Pancreas (tissue), 10 donors: ENCODE measurements around the gene CCDC158. TPM values are rescaled to one million over a fixed set of nuclear protein-coding genes. Genes with fewer than 3 reads are reported as not detected.

ENCODE experiments used
- ATAC-seq, 4 donors: fragments of 200-7000 bp; cut with Tn5 transposase; one replicate each; pipeline versions ENCODE4 v1.8.0 to v1.9.1; 2020; ENCODE audit warnings: mild to moderate bottlenecking in 4 of 4, moderate library complexity in 4 of 4
- DNase-seq, 6 donors: peaks; one replicate each; pipeline ENCODE4 v3.0.0-alpha.2; 2020
- FAIRE-seq: peaks from 2 replicates; lab custom pipeline; 2012; peaks lifted over from hg19 to GRCh38; lab: Jason Lieb, UNC
- H3K27ac ChIP-seq, 4 donors: fragments of 200-600 bp; sonication (generic); 1 replicate in 3 of 4; 2 replicates in 1 of 4; pipeline versions ENCODE4 v1.5.0 to v1.8.0; 2020
- H3K27me3 ChIP-seq, 4 donors: fragments of 200-600 bp; one replicate each; pipeline ENCODE4 v1.8.0; 2021
- H3K36me3 ChIP-seq, 3 donors: fragments of 200-600 bp; sonication (generic) in 1 of 3; one replicate each; pipeline versions ENCODE4 v1.5.0 to v1.8.0; 2020 to 2021
- H3K4me1 ChIP-seq, 3 donors: fragments of 200-600 bp; one replicate each; pipeline ENCODE4 v1.8.0; 2021
- H3K4me3 ChIP-seq, 4 donors: fragments of 200-600 bp; sonication (generic) in 2 of 4; one replicate each; pipeline versions ENCODE4 v1.5.0 to v1.8.0; 2020 to 2021
- H3K9me3 ChIP-seq, 4 donors: fragments of 200-600 bp; one replicate each; pipeline ENCODE4 v1.8.0; 2021
- CTCF ChIP-seq, 4 donors: fragments of 200-600 bp; sonication (generic) in 3 of 4; IDR thresholded peaks; one replicate each; pipeline versions ENCODE4 v1.5.0 to v1.8.0; 2021; ENCODE audit warnings: antibody characterized with exemption in 4 of 4
- WGBS, 2 donors: extraction: QIAGEN DNeasy Blood & Tissue Kit; methylation state at CpG; one replicate each; pipeline ENCODE4 v1.1.7; 2013; 5-methylcytosine and 5-hydroxymethylcytosine counted together
- intact Hi-C, 3 donors: fragments of 100-400 bp; cut with DNase I; formaldehyde crosslinking; loops; one replicate each; pipeline versions ENCODE4 v1.11.1 to v1.14.2; 2022
- polyA plus RNA-seq, 2 donors: library from polyadenylated mRNA; stranded (reverse); fragments of 200-250 nt; gene quantifications; one replicate each; pipeline ENCODE4 v1.2.3, GENCODE V29; 2013
- total RNA-seq, 6 donors: library from RNA; stranded (reverse); fragmentation: NEBNext Ultra II Directional in 4 of 6; extraction: Animal tissue kit (Norgen Biotek cat#: 25700) in 4 of 6; gene quantifications; one replicate each; pipeline versions ENCODE4 v1.2.1 to v1.2.4, GENCODE V29; 2021 to 2023
- donor health status: healthy with polysubstance abuse.
- donor health status: DM: no; HTN: no; CAD: no; lungs with moderate emphysema.
- donor health status: DM: no; HTN: no; CAD: no.
- donor health status: control.
- donor health status: control.
- donor health status: Bipolar disorder and iron deficiency.
- donor health status: DM: yes; HTN: yes; CAD: no.
- donor health status: DM: no; HTN: no; CAD: no.
- donor health status: DM: no; HTN: no; CAD: no.
- donor health status: DM: yes; HTN: yes; CAD: no.

CCDC158 gene
- total and polyA plus RNA-seq, 8 donors = 0.19 to 0.94 (median 0.61) TPM

DNA sequence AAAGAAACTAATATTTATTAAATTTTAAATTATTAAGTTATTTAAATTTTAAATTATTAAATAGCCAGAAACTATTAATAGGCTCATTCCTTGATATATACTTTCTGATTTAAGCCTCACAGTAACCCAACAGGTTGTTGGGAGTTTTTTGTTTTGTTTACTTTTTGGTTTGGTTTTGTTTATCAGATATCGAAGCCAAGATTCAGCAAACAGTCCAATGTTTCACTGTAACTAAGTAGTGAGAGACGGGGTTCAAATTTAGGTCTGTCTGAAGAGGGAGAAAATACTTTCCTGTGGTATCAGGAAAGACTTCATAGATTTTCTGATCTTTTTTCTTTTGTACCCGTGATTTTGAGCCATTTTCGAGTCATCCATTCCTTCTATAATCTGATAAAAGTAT, 54.2 kb downstream of the CCDC158 start:
- ATAC-seq (no peak), DNase-seq (no peak), FAIRE-seq (no peak)
- Histone ChIP-seq H3K4me1 (peaks cover 0 to 5% (median 3%) of the 10 kb centered on the region in 3 donors), H3K9me3 (no peaks in the 10 kb centered on the region), H3K27ac (no peak overlapping the region), H3K27me3 (no peaks in the 10 kb centered on the region), H3K4me3 (no peak overlapping the region), H3K36me3 (no peaks in the 10 kb centered on the region)
- intact Hi-C loops = no loop called here
- WGBS, 2 donors = 50 to 56% methylated on average over 4 of the region's 4 CpGs
- TF ChIP-seq CTCF (IDR thresholded peaks at IDR 0.05) = no peak

DNA sequence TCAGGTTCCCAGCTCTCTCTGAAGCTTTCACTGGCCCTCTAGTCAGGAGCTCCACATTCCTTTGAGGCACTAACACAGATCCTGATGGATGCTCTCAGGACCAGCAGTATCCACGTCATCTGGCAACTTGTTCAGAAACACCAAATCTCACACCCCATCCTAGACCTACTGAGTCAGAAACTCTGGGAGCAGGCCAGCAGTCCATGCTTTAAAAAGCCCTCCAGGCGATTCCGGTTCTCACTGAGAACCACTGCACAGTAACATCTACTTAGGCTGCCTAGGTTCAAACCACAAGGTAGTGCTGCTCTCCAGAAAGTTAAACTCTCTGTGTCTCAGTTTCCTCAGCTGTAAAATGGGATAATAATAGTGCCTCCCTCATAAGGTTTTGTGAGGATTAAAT, 55.3 kb downstream of the CCDC158 start:
- H3K27ac ChIP-seq = no peak overlapping the region
- 87 to 95% methylated on average over 3 of the region's 3 CpGs for WGBS, 2 donors
- FAIRE-seq (no peak), DNase-seq (no peak), ATAC-seq (no peak)
- no peak for TF ChIP-seq CTCF (IDR thresholded peaks at IDR 0.05)
- intact Hi-C loops = no loop called here
- H3K4me1 ChIP-seq = peaks cover 0 to 5% (median 5%) of the 10 kb centered on the region in 3 donors
- no peaks in the 10 kb centered on the region for H3K9me3 ChIP-seq
- H3K4me3 ChIP-seq = no peak overlapping the region
- H3K27me3 ChIP-seq = no peaks in the 10 kb centered on the region
- no peaks in the 10 kb centered on the region for H3K36me3 ChIP-seq

DNA sequence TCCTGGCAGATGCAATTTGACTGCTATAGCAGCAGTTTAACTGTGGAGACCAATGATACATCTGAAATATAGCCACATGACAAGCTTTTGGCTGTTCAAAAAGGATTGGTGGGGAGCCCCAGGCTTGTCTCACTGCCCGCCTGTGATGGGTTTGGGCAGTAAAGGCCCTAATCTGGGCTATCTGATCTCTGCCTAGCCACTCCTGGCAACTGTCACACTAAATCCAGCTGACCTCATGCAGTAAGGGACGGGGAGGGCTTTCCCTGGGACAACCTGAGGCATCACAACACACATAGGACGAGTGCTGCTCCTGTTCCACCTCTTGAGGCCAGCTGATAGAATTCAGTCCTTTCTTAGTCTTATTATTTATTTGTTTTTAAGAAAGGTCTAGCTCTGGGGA, 56.2 kb downstream of the CCDC158 start:
- Histone ChIP-seq H3K36me3 (no peaks in the 10 kb centered on the region), H3K27ac (no peak overlapping the region), H3K4me1 (peaks cover 0 to 5% (median 5%) of the 10 kb centered on the region in 3 donors), H3K9me3 (no peaks in the 10 kb centered on the region), H3K4me3 (no peak overlapping the region), H3K27me3 (no peaks in the 10 kb centered on the region)
- ATAC-seq (no peak), DNase-seq (no peak), FAIRE-seq (no peak)
- TF ChIP-seq CTCF (IDR thresholded peaks at IDR 0.05) = no peak
- WGBS, 2 donors = 92 to 93% methylated on average over 3 of the region's 3 CpGs
- intact Hi-C loops = no loop called here

DNA sequence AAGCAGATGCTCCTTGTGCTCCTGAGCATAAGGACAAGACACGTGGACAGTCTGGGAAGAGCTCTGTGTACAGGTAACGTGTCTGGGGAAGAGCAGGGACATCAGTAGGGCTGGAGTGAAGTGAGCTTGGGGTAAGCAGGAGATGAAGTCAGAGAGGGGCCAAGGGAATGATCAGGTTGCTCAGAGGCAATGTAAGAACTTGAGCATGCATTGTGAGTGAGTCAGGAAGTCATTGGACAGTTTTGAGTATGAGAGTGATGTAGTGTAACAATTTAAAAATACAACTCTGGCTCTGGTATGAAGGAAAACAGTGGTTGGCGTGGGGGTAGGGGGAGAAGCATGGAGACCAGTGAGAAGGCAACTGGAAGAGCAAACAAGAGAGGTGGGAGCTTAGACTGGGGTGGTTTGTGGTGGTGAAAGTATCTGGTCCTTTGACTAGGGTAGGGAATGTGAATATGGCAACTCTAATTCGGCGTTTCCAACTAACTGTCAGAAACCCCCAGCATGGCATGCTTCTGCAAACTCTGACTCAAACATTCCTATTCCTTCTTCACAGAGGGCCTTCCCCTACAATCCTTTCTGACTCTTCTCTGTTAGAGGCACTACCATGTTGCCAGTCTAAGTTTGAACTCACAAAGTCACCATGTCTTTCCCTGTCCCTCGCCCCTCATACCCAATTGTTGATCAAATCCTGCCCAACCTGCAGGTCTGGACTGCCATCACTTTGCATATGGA, 57.2 kb downstream of the CCDC158 start:
- peaks cover 0 to 5% (median 5%) of the 10 kb centered on the region in 3 donors for H3K4me1 ChIP-seq
- ATAC-seq (no peak), FAIRE-seq (no peak), DNase-seq (no peak)
- no peaks in the 10 kb centered on the region for H3K9me3 ChIP-seq
- 94 to 95% methylated on average over 6 of the region's 6 CpGs for WGBS, 2 donors
- H3K27me3 ChIP-seq = no peaks in the 10 kb centered on the region
- TF ChIP-seq CTCF (IDR thresholded peaks at IDR 0.05) = no peak
- intact Hi-C loops = no loop called here
- H3K36me3 ChIP-seq = no peaks in the 10 kb centered on the region
- H3K4me3 ChIP-seq = no peak overlapping the region
- H3K27ac ChIP-seq = no peak overlapping the region
